Hepatocyte (in vitro differentiated cells): ENCODE results near the gene SLAMF8.

Experiments
- CTCF ChIP-seq: fragments of 200-600 bp; sonication (generic); IDR thresholded peaks from 2 replicates; pipeline ENCODE4 v1.5.1; 2016; ENCODE audit warnings: antibody characterized with exemption, mild to moderate bottlenecking; ENCODE audit not compliant: poor library complexity
- EZH2 ChIP-seq: fragments of 200-600 bp; sonication (generic); IDR thresholded peaks from 2 replicates; pipeline ENCODE4 v1.6.1; 2016; ENCODE audit warnings: antibody characterized with exemption, mild to moderate bottlenecking, borderline replicate concordance
- EZH2phosphoT487 ChIP-seq: fragments of 200-600 bp; sonication (generic); IDR thresholded peaks from one replicate; pipeline ENCODE4 v1.6.1; 2018; ENCODE audit warnings: antibody characterized with exemption, mild to moderate bottlenecking, low read depth, moderate library complexity; ENCODE audit not compliant: unreplicated experiment, severe bottlenecking

GRCh38 chr1:159827549-159827948 is 876 bp downstream of the SLAMF8 start:
- TF ChIP-seq CTCF (no peak), EZH2phosphoT487 (no peak), EZH2 (no peak)
